T-helper 1 cell treated with Interleukin-12 subunit alpha and Interleukin-12 subunit beta and Interleukin-4 antibody, amounts not matched to agents 30 ng/mL and 1 ng/mL, for 36 hours (primary cell): ENCODE results near the gene DIP2C. TPM values are rescaled to one million over a fixed set of nuclear protein-coding genes. Genes with fewer than 3 reads are reported as not detected.
"Not testable (repeated sequence)": the region's sequence is repeated elsewhere in the genome, so short reads cannot be mapped to it uniquely, and the experiment has no call there.

ENCODE experiments used
- intact Hi-C: fragments of 100-400 bp; cut with micrococcal nuclease; formaldehyde crosslinking; loops from one replicate; pipeline ENCODE4 v1.15.1; 2024
- total RNA-seq: library from RNA; stranded (reverse); gene quantifications from 2 replicates; pipeline ENCODE4 v1.2.3, GENCODE V29; 2022

The DIP2C gene
- total RNA-seq, 1 donor from 2014 or later = 2.8 TPM

DNA sequence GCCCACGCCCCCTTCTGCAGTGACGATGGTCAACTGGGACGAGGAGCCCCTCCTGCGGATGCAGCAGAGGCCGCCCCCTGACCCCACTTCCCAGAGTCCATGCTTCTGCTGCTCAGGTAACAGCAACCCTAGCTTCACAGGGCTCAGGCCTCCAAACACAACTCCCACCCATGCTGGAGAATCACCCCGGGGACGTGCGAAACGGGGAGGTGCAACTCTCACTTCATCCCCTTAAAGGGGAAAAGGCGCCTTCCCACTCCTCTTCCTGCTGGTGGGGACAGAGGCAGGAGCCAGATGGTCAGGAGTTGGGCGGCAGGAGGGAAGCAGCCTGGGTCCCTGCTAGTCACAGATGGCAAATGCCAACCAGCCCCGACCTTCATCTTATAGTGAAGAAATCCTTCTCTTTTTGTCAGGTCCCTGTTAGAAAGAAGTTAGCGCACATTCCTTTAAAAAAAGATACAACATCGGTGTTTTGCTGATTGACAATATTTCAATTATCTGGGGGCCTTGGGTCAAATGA is 155.4 kb downstream of the DIP2C start:
- intact Hi-C loops = no loop called here

DNA sequence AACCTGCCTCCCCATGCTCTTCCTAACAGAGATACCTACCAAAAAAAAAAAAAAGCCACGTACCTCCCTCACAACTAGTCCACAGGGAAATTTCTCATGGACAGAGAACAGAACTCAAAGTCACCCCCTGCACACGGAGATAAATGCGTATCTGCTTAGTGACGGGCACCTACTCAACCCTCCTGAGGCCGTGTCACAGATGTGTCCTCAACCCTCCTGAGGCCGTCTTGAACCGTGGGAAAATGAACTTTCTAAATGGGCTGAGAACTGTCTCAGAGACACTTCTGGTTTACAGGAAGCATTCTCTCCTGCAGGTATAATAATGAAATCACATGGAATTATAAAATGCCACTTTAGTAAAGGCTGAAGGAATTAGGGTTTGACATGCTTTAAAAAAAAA is 155.9 kb downstream of the DIP2C start:
- intact Hi-C loops = no loop called here

DNA sequence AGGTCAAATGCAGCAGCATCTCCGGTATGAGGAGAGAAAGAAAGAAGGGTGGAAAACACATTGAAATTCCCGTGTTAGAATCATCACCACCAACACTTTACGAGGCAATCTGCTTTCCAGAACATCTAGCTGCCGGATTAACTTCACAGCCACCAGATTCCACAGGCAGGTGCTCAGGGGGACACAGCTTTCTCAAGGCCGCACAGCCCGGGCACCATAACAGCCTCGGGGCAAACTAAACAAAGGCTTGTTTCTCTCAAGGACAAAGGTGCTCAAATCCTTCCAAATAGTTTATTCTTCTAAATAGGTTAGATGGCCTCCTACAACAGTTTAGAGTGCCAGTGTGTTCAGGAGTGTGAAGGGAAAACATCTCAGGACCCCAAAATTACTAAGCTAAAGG is 156.3 kb downstream of the DIP2C start:
- intact Hi-C loops = no loop called here

DNA sequence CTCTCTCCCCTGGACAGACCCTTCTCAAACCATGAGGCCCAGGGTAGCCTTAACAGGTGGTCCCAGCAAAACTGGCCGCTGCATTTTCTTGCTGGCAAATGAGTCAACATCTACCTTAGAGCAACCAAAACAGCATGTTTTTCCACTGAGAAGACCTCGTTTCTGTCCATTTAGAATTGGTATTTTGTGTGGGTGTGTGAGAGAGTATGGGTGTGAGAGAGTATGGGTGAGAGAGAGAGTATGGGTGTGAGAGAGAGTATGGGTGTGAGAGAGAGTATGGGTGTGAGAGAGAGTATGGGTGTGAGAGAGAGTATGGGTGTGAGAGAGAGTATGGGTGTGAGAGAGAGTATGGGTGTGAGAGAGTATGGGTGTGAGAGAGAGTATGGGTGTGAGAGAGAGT is 157.1 kb downstream of the DIP2C start:
- intact Hi-C loops = not testable (repeated sequence)

DNA sequence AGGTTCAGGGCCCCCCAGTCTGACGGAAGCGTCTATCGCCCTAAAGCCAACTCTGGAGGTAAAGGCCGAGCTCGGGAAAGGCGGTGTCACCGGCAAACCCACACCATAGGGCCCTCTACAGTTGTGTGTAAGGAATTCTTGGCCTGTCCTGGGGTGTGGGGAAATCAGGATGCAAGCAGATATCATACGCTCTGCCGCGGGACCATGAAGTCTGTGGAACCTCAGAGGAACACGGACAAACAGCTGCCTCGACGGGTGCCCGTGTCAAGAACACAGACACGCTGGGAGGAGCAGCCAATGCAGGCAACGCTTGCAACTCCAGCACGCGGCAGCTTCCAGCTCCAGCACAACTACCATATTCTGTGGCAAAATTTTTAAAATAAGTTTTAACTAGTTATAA is 157.9 kb downstream of the DIP2C start:
- intact Hi-C loops = no loop called here

DNA sequence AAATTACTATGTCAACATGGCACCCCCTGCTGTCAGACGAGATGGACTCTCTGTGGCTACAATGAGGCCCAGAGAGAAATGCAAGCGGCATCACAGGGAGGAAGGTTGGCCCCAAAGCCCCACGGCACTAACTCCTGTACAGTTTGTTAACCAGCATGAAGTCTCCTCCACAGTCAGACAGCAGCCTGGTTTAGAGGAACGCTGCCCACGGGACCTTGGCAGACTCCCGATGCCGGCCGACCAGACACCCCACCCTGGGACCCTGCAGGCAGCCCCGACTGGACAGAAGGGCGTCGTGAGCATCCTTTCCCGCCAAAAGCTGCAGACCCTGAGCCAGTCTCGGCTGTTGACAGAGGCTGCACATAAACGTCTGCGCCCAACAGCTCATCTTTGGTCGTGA is 158.8 kb downstream of the DIP2C start:
- intact Hi-C loops = no loop called here

DNA sequence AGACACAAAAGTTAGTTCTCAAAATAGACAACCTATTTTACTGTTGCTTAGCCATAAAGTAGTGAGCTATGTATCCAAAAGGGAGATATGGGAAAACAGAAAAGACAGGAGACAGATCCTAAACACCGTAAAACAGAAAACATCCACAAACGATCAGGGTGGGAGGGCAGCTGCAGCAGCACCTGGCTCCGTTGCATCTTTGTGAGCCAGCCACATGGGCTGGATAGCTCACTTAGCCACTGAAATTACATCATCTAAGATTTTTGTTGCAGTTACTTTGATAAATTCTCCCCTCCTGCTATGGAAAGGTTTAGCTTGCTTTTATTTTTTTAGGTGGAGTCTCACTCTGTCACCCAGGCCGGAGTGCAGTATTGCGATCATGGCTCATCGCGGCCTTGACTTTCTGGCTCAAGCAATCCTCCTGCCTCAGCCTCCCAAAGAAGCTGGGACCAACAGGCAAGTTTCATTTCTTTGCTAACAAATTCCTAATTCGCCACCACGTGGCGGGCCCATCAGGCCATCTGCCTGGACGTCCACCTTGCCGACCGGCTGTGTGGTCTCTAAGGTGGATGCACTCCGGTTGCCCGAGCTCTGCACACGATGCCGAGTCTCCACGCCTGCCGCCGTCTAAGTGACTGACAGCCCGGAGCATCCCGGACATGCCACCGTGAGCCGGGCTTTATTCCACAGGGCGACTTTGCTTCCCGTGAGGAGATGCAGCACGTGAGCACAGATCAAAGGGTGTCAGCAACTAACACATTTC is 159.8 kb downstream of the DIP2C start:
- intact Hi-C loops = no loop called here

DNA sequence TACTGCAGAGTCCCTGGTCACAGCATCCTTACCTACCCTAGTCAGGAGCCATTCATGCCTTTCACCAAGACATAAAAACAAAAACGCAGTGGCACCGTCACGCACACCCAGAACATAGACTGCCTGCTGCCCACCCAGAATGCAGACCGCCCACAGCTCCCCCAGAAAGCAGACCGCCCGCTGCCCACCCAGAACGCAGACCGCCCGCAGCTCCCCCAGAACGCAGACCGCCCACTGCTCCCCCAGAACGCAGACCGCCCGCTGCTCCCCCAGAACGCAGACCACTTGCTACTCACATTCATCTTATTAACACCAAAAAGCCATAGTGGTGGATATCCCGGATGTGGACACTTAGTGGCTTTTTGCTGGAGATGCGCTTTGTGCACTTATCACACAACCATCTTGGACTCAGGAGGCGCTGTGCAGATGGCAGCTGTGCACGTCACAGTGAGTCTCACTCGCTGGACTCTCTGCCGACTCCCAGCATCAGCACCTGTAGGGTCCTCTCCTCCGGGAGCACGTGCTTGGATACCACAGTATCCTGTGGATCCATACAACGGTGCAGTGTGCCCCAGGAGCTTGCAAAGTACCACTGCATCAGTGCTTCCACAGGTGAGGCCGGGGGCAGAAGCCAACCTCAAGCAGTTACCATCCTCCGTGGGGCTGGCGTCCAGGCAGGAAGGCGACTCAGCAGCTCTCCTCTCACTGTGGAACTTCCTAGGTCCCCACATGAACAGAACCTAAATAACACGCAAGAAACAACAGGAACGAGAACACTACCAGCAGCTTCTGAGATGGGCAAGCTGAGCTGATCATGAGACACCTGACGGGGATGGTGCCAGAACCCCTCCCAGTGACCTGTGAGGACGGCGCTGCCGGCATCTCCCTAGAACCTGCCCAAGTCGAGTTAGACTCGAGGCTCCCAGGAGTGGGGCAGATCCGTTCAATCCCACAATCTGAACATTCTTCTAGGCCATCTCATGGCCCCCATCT is 161.0 kb downstream of the DIP2C start:
- intact Hi-C loops = no loop called here

DNA sequence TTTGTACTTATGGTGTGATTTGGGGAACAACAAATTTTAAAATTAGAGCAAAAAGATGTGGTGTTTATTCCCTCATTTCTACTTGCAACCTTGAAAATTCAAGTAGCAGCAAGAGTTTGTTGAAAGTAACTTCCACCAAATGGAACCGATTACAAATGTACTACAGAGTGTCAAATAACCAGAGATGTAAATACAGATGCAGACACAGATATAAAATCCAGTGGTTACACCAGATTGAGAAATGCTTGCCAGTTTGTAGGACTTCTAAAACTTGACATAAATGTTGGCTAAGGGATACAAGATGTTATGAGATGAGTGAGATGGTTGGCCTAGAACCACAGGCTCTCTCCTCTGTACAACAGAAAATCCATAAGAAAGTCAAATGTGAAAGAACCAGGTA is 162.1 kb downstream of the DIP2C start:
- intact Hi-C loops = no loop called here

DNA sequence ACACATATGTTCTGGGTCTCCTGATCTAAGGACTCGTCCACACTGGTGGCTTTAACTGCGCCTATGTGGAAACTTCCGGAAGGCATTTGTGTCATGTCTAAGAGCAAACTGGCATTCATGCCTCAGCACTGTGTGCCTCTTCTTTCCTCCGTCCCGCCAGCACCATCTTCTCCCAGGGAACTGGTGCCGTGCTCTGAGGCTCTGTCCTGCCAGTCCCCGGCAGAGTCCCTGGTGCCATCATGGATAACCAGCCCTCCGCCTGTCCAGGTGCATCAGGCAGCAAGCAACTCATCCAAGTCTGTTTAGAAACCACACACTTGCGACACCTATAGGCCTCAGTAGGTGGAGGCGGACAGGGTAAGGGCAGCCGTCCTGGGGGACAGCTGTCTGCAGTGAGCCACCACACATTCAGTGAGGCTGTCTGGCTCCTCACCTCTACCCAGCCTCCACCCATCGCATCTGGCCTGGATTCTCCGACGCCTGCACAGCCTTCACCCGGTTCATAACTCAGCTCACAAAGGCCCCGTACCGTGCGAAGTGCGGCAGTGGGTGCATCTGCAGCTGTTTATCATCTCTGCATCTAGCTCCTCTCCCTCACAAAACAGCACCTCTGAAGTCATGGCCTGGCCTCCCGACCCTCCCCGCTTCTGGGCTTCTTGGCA is 162.7 kb downstream of the DIP2C start:
- intact Hi-C loops = no loop called here

DNA sequence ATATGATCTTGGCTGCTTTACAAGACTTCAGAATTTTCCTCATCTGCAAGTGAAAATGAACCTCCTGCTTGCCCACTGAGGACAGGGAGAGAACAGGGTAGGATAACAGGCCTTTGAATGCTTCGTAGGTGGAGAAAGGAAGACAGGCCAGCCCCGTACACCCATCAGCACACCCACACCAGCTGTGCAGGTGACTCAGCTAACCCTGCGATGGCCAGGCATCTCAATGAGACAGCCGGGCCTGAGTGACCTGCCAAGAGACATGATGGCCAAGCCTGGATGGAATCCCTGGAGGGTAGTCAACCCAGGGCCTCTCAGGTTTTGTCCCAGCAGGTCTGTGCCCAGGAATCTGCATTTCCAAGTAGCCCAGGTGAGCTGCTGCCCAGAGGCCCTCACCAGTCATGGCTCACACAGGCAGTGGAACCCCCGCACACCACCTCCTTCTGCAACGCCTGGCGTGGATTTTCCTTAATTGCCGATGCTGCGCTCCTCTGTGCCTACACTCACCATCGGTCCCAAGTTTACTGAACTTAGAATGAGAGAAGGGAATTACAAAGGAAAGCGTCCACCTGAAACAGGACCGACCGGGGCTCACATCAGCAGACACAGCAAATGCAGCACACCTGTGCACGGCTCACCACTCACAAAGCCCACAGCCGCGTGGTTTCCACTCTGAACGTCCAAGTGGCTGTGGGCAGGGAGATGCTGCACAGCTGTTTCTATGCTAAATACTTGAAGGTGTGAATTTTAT is 163.7 kb downstream of the DIP2C start:
- intact Hi-C loops = no loop called here

DNA sequence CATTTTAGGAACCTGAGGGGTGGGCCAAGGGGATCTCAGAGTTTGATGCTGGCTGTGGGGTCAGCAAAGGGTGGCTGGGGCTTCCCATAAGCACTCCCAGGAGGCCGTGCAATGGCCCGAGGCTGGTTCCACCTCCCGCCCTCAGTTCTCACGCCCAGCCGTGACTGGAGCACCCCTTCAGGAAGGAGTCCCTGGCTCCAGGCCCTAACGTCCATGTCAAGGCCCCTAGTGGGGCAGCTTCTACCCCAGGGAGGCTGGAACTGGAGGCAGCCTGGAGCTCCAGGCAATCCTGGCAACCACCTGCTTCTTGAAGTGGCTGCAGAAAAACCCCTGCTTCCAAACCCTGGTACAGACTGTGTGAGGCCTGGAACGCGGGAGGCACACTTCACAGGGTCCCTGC is 165.5 kb downstream of the DIP2C start:
- intact Hi-C loops = no loop called here

DNA sequence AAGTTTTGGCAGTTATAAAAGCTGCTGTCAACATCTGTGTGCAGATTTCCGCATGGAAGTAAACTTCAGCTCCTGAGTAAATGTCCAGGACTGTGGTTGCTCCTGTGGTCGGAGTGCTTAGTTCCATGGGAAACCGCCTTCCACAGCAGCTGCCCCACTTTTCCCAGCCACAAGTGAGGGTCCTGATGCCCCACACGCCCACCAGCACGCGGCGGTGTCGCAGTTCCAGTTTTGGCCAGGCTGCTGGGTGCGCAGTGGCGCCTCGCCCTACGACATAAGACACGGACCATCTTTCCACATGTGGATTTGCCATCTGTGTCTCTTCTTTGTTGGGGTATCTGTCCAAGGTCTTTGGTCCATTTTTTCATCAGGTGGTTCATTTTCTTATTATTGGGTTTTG is 167.1 kb downstream of the DIP2C start:
- intact Hi-C loops = no loop called here

DNA sequence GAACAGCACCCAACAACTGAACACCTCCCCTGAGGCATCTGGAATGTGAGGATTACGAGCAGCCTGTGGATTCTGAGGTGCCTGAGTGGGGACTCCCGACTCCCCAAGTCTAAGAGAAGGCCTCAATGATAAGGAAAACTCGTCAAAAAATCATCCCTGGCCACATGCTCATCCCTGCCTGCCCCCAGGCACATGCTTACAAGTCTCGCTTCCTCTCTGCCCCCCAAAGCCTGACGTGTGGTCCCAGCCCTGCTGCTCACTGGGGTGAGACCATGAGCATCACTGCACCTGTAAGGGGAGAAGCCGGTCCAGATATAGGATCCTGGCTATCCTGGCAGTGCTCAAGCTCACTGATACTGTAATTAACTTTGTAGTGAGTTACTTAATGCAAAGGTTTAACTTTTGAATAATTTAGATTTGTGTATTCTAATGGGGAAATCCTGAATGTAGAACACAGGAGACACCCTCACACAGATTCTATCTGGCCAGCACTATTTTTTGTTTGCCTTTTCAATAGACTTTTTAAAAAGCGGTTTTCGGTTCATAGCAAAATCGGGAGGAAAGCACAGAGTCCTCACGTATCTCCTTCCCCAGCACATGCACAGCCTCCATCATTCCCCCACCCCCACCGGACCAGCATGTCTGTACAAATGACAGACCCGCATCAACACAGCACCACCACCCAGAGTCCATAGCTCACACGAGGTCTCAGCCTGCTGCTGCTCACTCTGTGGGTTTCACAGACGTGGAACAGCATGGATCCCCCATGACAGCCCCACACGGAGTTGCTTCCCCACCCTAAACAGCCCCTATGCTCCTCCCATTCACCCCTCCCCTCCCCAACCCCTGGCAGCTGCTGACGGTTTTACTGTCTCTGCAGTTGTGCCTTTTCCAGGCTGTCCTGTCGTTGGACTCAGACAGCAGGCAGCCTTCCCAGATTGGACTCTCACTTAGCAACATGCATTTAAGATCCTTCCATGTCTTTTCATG is 167.9 kb downstream of the DIP2C start:
- intact Hi-C loops = no loop called here

DNA sequence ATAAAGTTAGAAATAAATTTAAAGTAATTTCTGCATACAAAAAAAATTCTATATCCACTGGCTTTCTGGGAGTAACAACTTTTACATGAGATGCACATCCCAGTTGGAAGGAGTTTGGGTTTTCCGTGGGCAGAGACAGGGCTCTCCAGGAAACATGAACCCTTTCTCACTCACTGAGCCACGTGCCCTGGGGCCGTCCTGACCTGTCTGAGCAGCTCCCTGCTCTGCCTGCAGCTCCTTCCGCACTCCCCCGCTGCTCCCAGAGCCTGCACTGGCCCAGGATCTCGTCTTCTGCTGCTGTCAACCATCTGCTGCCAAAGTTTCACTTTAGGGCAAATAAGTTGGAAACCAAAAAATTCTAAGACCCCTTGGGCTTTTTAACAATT is 169.1 kb downstream of the DIP2C start:
- intact Hi-C loops = no loop called here

DNA sequence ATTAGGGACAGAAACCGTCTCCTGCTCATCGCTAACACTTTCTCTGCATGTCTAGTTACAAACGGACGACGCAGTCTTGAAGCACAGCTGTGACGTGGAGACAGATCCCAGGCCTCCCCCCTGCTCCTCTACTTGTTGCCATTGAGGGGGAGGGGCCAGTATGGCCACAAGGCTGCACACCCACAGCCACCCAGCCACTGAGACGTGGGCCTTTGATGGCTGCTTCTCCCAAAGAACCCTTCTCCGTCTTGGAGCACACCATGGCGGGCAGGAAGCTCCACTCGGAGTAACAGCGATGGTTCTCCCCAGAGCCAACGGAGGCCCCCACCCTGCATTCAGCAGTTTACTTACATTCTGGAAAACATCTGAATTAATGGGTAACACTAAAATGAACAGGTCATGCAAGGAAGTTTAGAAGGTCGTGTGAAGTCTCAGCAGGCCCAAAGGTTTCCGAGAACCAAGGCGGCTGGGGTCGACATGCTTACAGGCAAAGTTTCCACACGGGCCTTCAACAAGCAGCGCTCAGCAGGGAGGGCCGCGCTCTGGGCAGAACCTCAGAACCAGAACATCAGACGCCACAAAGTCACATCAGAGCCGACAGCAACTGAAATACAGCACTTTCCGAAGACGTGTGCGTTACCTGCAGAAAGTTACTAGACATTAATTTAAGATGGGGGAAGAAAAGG is 169.6 kb downstream of the DIP2C start:
- intact Hi-C loops = loop anchor here (10.0 kb wide), 1 partner anchor 265 kb away; no protein-coding TSS in a partner anchor

DNA sequence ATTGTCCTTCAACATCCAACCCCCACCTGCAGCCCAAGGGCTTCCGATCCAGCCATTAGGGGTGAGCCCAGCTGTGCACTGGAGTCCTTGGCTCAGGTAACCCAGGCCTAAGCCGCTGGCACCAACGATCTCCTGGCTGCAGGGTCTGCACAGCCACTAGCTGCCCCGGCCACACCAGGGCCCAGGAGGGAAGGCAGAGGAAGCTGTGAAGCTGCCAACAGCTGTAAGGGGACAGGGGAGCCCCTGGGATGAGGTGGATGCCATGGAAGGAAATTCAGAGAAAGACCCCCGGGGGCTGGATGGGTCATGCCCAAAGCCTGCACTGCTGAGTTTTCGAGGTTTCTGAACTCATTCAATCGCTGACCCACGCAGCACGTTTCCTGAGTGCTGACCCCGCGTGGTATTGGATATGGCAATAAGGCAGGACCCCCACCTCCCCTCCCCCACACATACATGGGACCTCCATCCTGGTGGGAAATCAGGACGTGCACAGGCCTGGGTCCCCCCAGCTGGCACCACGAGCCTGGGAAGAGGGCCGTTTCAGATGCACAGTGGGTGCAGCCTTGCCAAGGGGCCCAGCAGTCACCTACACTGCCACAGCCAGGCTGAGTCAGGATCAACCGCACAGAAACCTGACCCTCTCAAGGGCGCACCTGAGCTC is 170.3 kb downstream of the DIP2C start:
- intact Hi-C loops = loop anchor here (10.0 kb wide), 1 partner anchor 266 kb away; no protein-coding TSS in a partner anchor

DNA sequence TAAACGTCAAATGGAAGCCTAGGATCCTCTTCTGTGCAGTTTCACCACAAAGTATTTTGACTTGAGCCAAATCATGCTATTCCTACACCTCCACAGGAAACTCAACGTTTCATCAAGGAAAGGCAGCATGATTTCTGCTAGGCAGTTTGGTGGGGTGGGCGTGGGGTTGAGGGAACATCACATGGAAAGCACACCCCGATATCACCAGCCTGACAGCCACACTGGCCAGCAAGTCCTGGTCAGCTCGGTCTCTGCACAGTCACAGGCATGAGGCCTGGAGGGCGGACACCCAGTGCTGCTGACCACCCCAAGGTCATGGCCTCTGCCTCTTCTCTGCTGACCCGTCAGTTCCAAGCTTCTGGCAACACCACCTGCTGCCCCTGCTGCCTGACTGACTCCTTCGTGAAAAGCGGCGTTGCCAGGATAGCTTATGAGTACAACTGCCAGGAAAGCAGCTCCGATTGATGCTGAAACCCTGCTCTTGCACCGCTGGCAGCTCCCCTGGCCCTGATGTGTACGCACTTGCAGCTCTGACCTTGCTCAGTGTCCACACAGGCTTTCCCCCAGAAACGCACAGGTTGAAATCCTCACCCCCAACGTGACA is 171.5 kb downstream of the DIP2C start:
- intact Hi-C loops = loop anchor here (10.0 kb wide), 1 partner anchor 267 kb away; no protein-coding TSS in a partner anchor
